ENCODE measurements around the gene SRPX2. TPM values are rescaled to one million over a fixed set of nuclear protein-coding genes. Genes with fewer than 3 reads are reported as not detected.

The SRPX2 gene
- total and polyA plus RNA-seq, 7 donors, result 2.1 to 7.3 (median 4.9) TPM

DNA sequence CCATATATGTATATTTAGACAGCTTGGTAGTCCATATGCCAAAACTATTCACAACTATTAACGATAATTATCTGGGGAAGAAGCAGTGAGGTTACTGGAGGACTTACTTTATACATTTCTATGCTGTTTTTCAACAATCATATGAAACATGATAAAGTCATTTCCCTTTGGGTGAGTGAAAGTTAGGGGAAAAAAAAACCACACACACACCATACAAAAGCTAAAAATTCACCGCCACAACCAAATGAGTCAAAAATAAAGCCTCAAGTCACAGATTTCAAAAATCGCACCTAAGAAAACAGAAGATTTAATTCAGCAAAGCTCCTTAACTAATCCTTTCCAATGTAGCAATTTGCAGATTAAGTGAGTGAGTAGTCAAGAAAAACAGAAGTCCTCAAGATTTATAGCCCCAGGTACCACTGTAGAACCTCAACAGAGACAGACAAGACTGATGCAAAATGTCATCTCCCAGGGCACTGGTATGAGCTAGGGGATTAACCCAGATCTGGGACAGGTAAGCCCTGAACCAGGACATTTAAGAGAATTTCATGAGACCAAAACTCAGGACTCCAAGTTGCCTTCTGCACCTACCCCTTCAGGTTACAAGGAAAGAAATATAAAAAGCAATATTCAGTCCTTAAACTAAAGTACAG lies 52.8 kb downstream of the SRPX2 start:
- Histone ChIP-seq H3K9me3 (no peaks in the 10 kb centered on the region), H3K36me3 (ENCODE audit: insufficient read depth in 1 of 2, low read depth in 1 of 2) (no peaks in the 10 kb centered on the region), H3K4me3 (no peak overlapping the region), H3K27ac (no peak overlapping the region), H3K4me1 (no peaks in the 10 kb centered on the region), H3K27me3 (ENCODE audit: insufficient read depth in 3 of 3, low read length in 2 of 3) (peaks cover 0 to 13% (median 0%) of the 10 kb centered on the region in 3 donors)
- intact Hi-C loops (cut with DNase I), result no loop called here
- DNase-seq (no peak), ATAC-seq (no peak)
- TF ChIP-seq CTCF (IDR thresholded peaks at IDR 0.05), result no peak
- WGBS, 3 donors, result 53 to 76% (median 63%) methylated on average over 3 of the region's 3 CpGs

DNA sequence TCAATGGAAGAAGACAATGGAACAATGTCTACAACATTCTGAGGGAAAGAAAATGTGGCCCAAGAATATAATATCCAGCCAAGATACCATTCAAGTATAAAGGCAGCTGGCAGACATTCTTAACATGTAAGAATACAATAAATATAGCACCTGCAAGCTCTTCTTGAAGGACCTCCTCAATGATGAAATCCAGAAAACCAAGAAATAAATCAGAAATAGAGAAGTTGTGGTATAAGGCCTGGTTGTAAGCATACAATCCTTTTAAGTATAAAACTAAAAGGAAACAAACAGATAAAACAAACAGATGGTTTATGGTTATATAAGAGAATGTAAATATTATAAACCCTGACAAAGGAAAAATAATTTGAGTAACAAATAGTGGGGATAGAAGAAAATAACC lies 54.6 kb downstream of the SRPX2 start:
- DNase-seq, result no peak
- H3K27ac ChIP-seq, result no peak overlapping the region
- peaks cover 0 to 7% (median 0%) of the 10 kb centered on the region in 3 donors for H3K27me3 ChIP-seq (ENCODE audit: insufficient read depth in 3 of 3, low read length in 2 of 3)
- H3K36me3 ChIP-seq (ENCODE audit: insufficient read depth in 1 of 2, low read depth in 1 of 2), result no peaks in the 10 kb centered on the region
- no peak overlapping the region for H3K4me3 ChIP-seq
- no peak for ATAC-seq
- TF ChIP-seq CTCF (IDR thresholded peaks at IDR 0.05), result no peak
- intact Hi-C loops (cut with DNase I), result no loop called here
- no peaks in the 10 kb centered on the region for H3K9me3 ChIP-seq
- no peaks in the 10 kb centered on the region for H3K4me1 ChIP-seq

DNA sequence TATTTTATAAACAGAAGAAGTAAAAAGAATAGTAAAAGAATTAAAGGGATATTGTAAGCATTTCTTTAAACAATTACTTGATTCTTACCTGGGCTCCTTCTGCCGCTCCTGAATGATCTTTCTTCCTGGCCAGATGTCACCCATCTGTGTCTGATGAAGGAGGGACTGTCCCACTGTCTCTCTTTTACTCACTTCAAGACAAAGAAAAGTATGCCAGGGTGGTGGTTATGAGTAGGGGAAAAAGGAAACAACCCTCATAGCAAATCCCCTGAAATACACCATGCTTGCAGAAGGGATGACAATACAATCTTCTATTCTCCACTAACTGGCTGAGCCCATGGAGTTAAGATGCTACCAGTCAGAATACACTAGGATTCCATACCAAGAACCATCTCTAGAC lies 56.8 kb downstream of the SRPX2 start:
- ATAC-seq (no peak), DNase-seq (no peak)
- Histone ChIP-seq H3K9me3 (no peaks in the 10 kb centered on the region), H3K4me3 (no peak overlapping the region), H3K27ac (no peak overlapping the region), H3K36me3 (ENCODE audit: insufficient read depth in 1 of 2, low read depth in 1 of 2) (no peaks in the 10 kb centered on the region), H3K27me3 (ENCODE audit: insufficient read depth in 3 of 3, low read length in 2 of 3) (no peaks in the 10 kb centered on the region), H3K4me1 (no peaks in the 10 kb centered on the region)
- 73 to 95% (median 95%) methylated on average over 1 of the region's 1 CpG for WGBS, 3 donors
- TF ChIP-seq CTCF (IDR thresholded peaks at IDR 0.05), result no peak
- intact Hi-C loops (cut with DNase I), result no loop called here

GRCh38 chrX:100704581-100705203 lies 60.7 kb downstream of the SRPX2 start:
- Histone ChIP-seq H3K4me3 (no peak overlapping the region), H3K9me3 (no peaks in the 10 kb centered on the region), H3K27me3 (ENCODE audit: insufficient read depth in 3 of 3, low read length in 2 of 3) (peaks cover 0 to 10% (median 0%) of the 10 kb centered on the region in 3 donors), H3K27ac (no peak overlapping the region), H3K4me1 (no peaks in the 10 kb centered on the region), H3K36me3 (ENCODE audit: insufficient read depth in 1 of 2, low read depth in 1 of 2) (no peaks in the 10 kb centered on the region)
- intact Hi-C loops (cut with DNase I), result no loop called here
- 50 to 61% (median 60%) methylated on average over 3 of the region's 3 CpGs for WGBS, 3 donors
- no peak for ATAC-seq
- DNase-seq, result no peak
- no peak for TF ChIP-seq CTCF (IDR thresholded peaks at IDR 0.05)

Data from psoas muscle (tissue), 8 donors.